DOHH2 (cell line): ENCODE measurements around the gene TNFRSF4.

Source experiments
- CTCF ChIP-seq: fragments of 200-600 bp; sonication (generic); IDR thresholded peaks from one replicate; pipeline ENCODE4 v1.5.1; 2014; ENCODE audit warnings: antibody characterized with exemption, mild to moderate bottlenecking, low read depth, low read length; ENCODE audit not compliant: poor library complexity, severe bottlenecking
- EZH2phosphoT487 ChIP-seq: fragments of 200-600 bp; sonication (generic); IDR thresholded peaks from 2 replicates; pipeline ENCODE4 v1.6.1; 2017; ENCODE audit warnings: borderline replicate concordance, mild to moderate bottlenecking, antibody characterized with exemption, low read length, moderate library complexity, mixed read lengths

- TF ChIP-seq CTCF (no peak), EZH2phosphoT487 (no peak)
Observed at GRCh38 chr1:1189111-1189510, 24.8 kb downstream of the TNFRSF4 start.
